Hepatic stellate cell (primary cell): ENCODE measurements around the gene FAM111A.

Source experiments
- DNase-seq: peaks from one replicate; pipeline ENCODE4 v3.0.0; 2011; ENCODE audit warnings: low spot score

FAM111A gene

DNA sequence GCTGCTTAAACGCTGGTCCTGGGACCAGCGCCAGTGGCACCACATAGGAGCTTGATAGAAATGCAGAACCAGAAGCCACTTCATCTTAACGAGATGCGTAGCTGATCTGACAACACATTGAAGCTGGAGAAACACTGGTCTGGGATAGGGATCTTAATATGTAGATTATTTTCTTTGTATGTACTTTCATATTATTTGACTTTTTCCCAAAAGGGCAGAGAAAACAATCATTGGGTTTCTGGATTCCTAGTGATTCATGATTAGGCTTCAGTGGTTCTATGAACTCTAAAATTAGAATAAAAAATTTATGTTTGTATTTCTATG lies 57.7 kb downstream of the FAM111A start:
- DNase-seq: no peak

DNA sequence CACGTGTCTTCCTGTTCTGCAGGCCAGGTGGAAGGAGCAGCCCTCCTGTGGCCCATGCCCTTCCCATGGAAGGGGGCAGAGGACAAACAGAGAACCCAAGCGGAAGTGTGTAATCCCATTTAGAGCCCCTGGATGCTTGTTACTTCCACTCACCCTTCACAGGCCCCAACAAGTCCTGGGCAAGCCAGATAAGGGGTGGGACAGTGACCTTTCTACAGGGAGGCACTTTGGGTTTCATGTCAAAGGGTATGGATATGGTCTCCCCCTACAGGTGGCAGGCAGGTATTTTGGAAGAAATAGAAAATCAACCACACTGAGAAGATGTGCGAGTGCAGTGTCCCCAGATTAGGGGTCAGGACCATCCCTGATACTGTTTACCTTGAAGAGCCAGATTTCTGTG lies 58.7 kb downstream of the FAM111A start:
- DNase-seq: no peak
